ENCODE results near the gene OPCML. TPM values are rescaled to one million over a fixed set of nuclear protein-coding genes. Genes with fewer than 3 reads are reported as not detected.
"Not testable (repeated sequence)": the region's sequence is repeated elsewhere in the genome, so short reads cannot be mapped to it uniquely, and the experiment has no call there.

OPCML gene
- total RNA-seq, 1 donor from 2014 or later = 0.09 TPM

DNA sequence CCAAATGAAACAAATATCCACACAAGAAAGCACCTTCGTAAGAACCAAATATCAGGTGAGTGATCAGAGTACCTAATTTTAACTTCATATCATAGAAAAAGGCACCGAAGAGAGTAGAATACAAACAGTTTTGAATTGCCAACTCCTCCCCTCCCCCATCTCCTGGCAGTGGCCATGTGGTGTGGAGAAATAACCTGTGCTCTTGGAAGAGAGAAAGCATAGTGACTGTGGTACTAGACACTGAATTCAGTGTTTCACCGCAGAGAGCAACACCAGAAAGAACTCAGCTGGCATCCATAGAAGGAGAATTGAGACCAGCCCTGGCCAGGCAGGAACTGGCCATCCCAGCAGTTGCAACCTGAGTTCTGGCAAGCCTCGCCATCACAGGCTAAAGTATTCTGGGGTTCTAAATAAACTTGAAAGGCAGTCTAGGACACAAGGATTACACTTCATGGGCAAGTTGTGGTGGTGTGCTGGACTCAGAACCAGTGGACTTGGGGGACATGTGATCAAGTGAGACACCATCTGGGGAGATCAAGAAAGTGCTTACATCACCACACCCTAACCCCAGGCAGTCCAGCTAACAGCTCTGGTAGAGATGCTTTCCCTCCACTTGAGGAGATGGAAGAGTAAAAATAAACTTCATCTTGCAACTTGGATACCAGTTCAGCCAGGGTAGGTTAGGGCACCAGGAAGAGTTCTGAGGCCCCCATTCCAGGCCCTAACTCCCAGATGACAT, 1158.7 kb downstream of the OPCML start:
- DNase-seq (ENCODE audit: low spot score) = no peak

DNA sequence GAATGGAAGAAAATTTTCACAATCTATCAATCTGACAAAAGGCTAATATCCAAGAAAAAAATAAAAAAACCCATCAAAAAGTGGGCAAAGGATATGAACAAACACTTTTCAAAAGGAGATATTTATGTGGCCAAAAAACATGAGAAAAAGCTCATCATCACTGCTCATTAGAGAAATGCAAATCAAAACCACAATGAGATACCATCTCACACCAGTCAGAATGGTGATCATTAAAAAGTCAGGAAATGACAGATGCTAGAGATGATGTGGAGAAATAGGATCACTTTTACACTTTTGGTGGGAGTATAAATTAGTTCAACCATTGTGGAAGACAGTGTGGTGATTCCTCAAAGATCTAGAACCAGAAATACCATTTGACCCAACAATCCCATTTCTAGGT, 1162.2 kb downstream of the OPCML start:
- not testable (repeated sequence) for DNase-seq (ENCODE audit: low spot score)

- no peak for DNase-seq (ENCODE audit: low spot score)
These were observed 1165.0 kb downstream of the OPCML start for GRCh38 chr11:132367293-132367692.

GRCh38 chr11:132365650-132366049, 1166.7 kb downstream of the OPCML start:
- no peak for DNase-seq (ENCODE audit: low spot score)

Measured in mucosa of gallbladder (tissue), 1 donor.